OCI-LY3 (cell line): Measurements from ENCODE around the gene PDE6H.

Experiments
- CTCF ChIP-seq: fragments of 200-600, 300-600 bp; sonication (generic); IDR thresholded peaks from 2 replicates; pipeline ENCODE4 v1.5.1; 2014; ENCODE audit warnings: antibody characterized with exemption, low read length, low read depth
- EZH2phosphoT487 ChIP-seq: fragments of 200-600 bp; shearing (Covaris generic); IDR thresholded peaks from 2 replicates; pipeline ENCODE4 v1.6.1; 2018; ENCODE audit warnings: antibody characterized with exemption, mixed run types, low read depth

- TF ChIP-seq CTCF (no peak), EZH2phosphoT487 (no peak)
Observed at GRCh38 chr12:15005064-15005463, 32.2 kb downstream of the PDE6H start.
